Testis (tissue), 2 donors: ENCODE data around the gene IL13RA2.

Experiments
- CTCF ChIP-seq, 3 experiments: fragments of 450-650 bp in 2 of 3; fragments of 200-600 bp in 1 of 3; sonication (generic) in 1 of 3; IDR thresholded peaks; one replicate each; pipeline ENCODE4 v1.5.1; 2016 to 2019; ENCODE audit warnings: antibody characterized with exemption in 3 of 3, mild to moderate bottlenecking in 2 of 3, moderate library complexity in 1 of 3
- POLR2A ChIP-seq: fragments of 450-650 bp; IDR thresholded peaks from one replicate; pipeline ENCODE4 v1.6.1; 2017; ENCODE audit warnings: antibody characterized with exemption, mild to moderate bottlenecking, moderate library complexity

- no peak for TF ChIP-seq POLR2A
- TF ChIP-seq CTCF (IDR thresholded peaks at IDR 0.05), result no peak
Observed at GRCh38 chrX:115047715-115048114, 30.3 kb upstream of the IL13RA2 start.
